IPS DF 19.7 (cell line): ENCODE data around the gene INIP.

ENCODE experiments used
- DNase-seq: peaks from one replicate; pipeline ENCODE4 v3.0.0-alpha.2; 2013; ENCODE audit warnings: low read depth, low spot score

INIP gene

GRCh38 chr9:112717661-112718331 lies at the start of gene INIP:
TSS of gene INIP (minus strand) at chr9:112718117. CDS start at chr9:112716485, 1,632 bp downstream.
- DNase-seq: peak; percentile 91

GRCh38 chr9:112765281-112765680 lies 47.4 kb upstream of the INIP start:
- DNase-seq: no peak

- DNase-seq: no peak
Observed at GRCh38 chr9:112764837-112765236, 46.9 kb upstream of the INIP start.

- no peak for DNase-seq
Observed at GRCh38 chr9:112764344-112764743, 46.4 kb upstream of the INIP start.

- DNase-seq: no peak
Observed at GRCh38 chr9:112762726-112763518, 45.0 kb upstream of the INIP start.

GRCh38 chr9:112761912-112762655 lies 44.2 kb upstream of the INIP start:
- DNase-seq: no peak

GRCh38 chr9:112760821-112761220 lies 42.9 kb upstream of the INIP start:
- no peak for DNase-seq

GRCh38 chr9:112757940-112758339 lies 40.0 kb upstream of the INIP start:
- no peak for DNase-seq

- DNase-seq: no peak
Observed at GRCh38 chr9:112757282-112757883, 39.5 kb upstream of the INIP start.

GRCh38 chr9:112755675-112756074 lies 37.8 kb upstream of the INIP start:
- no peak for DNase-seq

GRCh38 chr9:112755016-112755427 lies 37.1 kb upstream of the INIP start:
- DNase-seq: no peak

GRCh38 chr9:112754578-112754977 lies 36.7 kb upstream of the INIP start:
- DNase-seq: no peak

GRCh38 chr9:112753725-112754124 lies 35.8 kb upstream of the INIP start:
- DNase-seq: no peak

GRCh38 chr9:112752334-112753125 lies 34.6 kb upstream of the INIP start:
- DNase-seq: no peak

GRCh38 chr9:112751056-112751795 lies 33.3 kb upstream of the INIP start:
- peak; percentile 38 for DNase-seq

- DNase-seq: no peak
Observed at GRCh38 chr9:112750764-112751055, 32.8 kb upstream of the INIP start.

- peak; percentile 33 for DNase-seq
Observed at GRCh38 chr9:112750016-112750763, 32.3 kb upstream of the INIP start, which contains the start of gene SNX30. TSS of gene SNX30 (plus strand) at chr9:112750760. CDS start at chr9:112751002, 242 bp downstream.

GRCh38 chr9:112747094-112747493 lies 29.2 kb upstream of the INIP start:
- no peak for DNase-seq

GRCh38 chr9:112744177-112744576 lies 26.3 kb upstream of the INIP start:
- no peak for DNase-seq
